H1 (cell line): ENCODE results near the gene UBE3B.

Experiments used
- MAFK ChIP-seq: IDR thresholded peaks from 2 replicates; pipeline ENCODE4 v1.6.1; 2012; ENCODE audit warnings: low read depth, mild to moderate bottlenecking, improper control_type of control experiment, low read length
- POLR2A ChIP-seq, 2 experiments: IDR thresholded peaks; 1 replicate in 1 of 2; 2 replicates in 1 of 2; pipeline ENCODE4 v1.6.1; 2011; ENCODE audit warnings: low read depth in 2 of 2, low read length in 2 of 2, mild to moderate bottlenecking in 2 of 2; ENCODE audit errors: control extremely low read depth in 1 of 2
- RAD21 ChIP-seq, 2 experiments: IDR thresholded peaks in 1 of 2; conservative IDR thresholded peaks in 1 of 2; 2 replicates each; pipeline ENCODE4 v1.6.1; 2011; ENCODE audit warnings: low read depth in 2 of 2, low read length in 2 of 2, improper control_type of control experiment in 1 of 2, inconsistent platforms in 1 of 2, mild to moderate bottlenecking in 1 of 2, moderate library complexity in 1 of 2
- SIX5 ChIP-seq: IDR thresholded peaks from 2 replicates; pipeline ENCODE4 v1.6.1; 2011; ENCODE audit warnings: mild to moderate bottlenecking, low read depth, low read length
- TF ChIP-seq, protein P1 (sequence below): IDR thresholded peaks from 2 replicates; pipeline ENCODE4 v1.6.1; 2012; ENCODE audit warnings: low read length, inconsistent platforms
- TF ChIP-seq, protein P2 (sequence below), 3 experiments: IDR thresholded peaks; 1 replicate in 2 of 3; 2 replicates in 1 of 3; pipeline versions ENCODE4 v1.5.1 to v1.6.1; 2011; ENCODE audit warnings: low read length in 3 of 3, mild to moderate bottlenecking in 3 of 3, inconsistent platforms in 2 of 3, low read depth in 1 of 3, moderate library complexity in 1 of 3; ENCODE audit not compliant: insufficient read depth in 1 of 3; ENCODE audit errors: control extremely low read depth in 1 of 3

DNA sequence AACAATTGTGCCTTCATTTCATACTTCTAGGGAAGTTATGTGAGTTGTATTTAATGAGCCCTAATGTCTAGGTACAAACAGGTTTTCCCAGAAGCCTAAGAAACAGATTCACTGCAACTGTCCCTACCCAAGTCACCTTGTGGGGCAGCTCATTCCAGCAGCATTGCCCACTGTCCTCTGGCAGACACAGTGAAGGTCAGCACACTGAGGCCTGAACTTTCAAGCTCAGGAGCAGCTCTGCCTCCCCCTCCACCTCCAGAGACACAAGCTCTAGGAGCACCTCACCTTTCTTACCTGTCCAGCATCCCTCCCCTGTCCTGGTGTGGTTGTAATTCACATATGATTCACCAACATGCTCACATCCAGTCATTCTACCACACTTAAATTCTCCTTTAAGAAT, 15.7 kb downstream of the UBE3B start:
- no peak for TF ChIP-seq POLR2A (IDR thresholded peaks at IDR 0.05; ENCODE audit: control extremely low read depth in 1 of 2, low read depth in 2 of 2, low read length in 2 of 2)
- no peak for TF ChIP-seq MAFK
- TF ChIP-seq, protein P1, sequence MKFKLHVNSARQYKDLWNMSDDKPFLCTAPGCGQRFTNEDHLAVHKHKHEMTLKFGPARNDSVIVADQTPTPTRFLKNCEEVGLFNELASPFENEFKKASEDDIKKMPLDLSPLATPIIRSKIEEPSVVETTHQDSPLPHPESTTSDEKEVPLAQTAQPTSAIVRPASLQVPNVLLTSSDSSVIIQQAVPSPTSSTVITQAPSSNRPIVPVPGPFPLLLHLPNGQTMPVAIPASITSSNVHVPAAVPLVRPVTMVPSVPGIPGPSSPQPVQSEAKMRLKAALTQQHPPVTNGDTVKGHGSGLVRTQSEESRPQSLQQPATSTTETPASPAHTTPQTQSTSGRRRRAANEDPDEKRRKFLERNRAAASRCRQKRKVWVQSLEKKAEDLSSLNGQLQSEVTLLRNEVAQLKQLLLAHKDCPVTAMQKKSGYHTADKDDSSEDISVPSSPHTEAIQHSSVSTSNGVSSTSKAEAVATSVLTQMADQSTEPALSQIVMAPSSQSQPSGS = no peak
- TF ChIP-seq, protein P2, sequence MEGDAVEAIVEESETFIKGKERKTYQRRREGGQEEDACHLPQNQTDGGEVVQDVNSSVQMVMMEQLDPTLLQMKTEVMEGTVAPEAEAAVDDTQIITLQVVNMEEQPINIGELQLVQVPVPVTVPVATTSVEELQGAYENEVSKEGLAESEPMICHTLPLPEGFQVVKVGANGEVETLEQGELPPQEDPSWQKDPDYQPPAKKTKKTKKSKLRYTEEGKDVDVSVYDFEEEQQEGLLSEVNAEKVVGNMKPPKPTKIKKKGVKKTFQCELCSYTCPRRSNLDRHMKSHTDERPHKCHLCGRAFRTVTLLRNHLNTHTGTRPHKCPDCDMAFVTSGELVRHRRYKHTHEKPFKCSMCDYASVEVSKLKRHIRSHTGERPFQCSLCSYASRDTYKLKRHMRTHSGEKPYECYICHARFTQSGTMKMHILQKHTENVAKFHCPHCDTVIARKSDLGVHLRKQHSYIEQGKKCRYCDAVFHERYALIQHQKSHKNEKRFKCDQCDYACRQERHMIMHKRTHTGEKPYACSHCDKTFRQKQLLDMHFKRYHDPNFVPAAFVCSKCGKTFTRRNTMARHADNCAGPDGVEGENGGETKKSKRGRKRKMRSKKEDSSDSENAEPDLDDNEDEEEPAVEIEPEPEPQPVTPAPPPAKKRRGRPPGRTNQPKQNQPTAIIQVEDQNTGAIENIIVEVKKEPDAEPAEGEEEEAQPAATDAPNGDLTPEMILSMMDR (IDR thresholded peaks at IDR 0.05; ENCODE audit: control extremely low read depth in 1 of 3, insufficient read depth in 1 of 3, low read depth in 1 of 3, low read length in 3 of 3) = no peak
- TF ChIP-seq SIX5 = no peak
- no peak for TF ChIP-seq RAD21 (IDR thresholded peaks at IDR 0.05 in 1 of 2, conservative IDR thresholded peaks at IDR 0.05 in 1 of 2; ENCODE audit: low read depth in 2 of 2, low read length in 2 of 2)
